ENCODE data around the gene CLIP2.

DNA sequence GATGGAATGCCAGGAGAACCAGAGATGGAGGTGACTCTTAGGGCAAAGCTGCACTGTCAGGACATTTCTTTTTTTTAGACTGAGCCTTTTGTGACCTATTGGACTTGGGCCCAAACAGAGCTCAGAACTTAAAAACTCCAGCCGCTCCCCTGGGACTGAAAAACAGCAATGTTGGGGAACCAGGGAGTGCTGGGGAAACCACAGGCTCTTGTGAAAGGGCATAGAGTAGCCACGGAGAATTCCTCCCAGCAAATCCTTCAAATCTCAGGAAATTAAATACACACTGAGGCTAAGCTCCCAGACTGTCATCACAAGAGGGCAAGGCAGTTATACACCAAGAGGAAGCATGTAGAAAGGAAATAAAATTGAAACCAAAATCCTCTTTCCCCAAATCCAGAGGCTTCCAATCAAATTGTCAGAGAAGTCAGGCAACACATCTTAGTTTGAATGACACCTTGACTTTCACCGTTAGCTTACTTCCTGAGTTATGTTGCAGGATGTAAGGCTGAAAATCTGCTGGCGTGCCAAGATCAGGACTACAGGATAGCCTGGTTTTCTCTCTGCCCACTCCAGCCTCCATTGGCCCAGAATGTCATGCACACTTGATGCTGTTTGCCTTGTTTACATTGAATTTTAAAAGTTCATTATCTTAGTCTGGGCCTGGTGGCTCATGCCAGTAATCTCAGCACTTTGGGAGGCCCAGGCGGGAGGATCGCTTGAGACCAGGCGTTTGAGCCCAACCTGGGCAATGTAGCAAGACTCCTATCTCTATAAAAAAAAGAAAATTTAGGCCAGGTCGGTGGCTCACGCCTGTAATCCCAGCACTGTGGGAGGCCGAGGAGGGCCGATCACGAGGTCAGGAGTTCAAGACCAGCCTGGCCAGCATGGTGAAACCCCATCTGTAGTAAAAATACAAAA lies 32.5 kb upstream of the CLIP2 start:
- TF ChIP-seq POLR2A (IDR thresholded peaks at IDR 0.05), result no peak
- no peak for TF ChIP-seq POLR2AphosphoS5 (IDR thresholded peaks at IDR 0.05)
- TF ChIP-seq, protein P1, sequence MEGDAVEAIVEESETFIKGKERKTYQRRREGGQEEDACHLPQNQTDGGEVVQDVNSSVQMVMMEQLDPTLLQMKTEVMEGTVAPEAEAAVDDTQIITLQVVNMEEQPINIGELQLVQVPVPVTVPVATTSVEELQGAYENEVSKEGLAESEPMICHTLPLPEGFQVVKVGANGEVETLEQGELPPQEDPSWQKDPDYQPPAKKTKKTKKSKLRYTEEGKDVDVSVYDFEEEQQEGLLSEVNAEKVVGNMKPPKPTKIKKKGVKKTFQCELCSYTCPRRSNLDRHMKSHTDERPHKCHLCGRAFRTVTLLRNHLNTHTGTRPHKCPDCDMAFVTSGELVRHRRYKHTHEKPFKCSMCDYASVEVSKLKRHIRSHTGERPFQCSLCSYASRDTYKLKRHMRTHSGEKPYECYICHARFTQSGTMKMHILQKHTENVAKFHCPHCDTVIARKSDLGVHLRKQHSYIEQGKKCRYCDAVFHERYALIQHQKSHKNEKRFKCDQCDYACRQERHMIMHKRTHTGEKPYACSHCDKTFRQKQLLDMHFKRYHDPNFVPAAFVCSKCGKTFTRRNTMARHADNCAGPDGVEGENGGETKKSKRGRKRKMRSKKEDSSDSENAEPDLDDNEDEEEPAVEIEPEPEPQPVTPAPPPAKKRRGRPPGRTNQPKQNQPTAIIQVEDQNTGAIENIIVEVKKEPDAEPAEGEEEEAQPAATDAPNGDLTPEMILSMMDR (IDR thresholded peaks at IDR 0.05), result no peak
- no peak for TF ChIP-seq EP300 (IDR thresholded peaks at IDR 0.05; ENCODE audit: low read depth)

Data from transverse colon (tissue), 4 donors.